T-helper 2 cell treated with Interferon-gamma antibody and Interleukin-4, amounts not matched to agents 5 μg/mL and 100 μg/mL, for 36 hours (primary cell): ENCODE data around the gene JAG2.
A peak's percentile ranks its signal among the peaks of the same experiment; 100 is the strongest.

ENCODE experiments used
- DNase-seq: peaks from one replicate; pipeline ENCODE4 v3.0.0; 2021; ENCODE audit warnings: low spot score
- H3K27ac Mint-ChIP-seq: one replicate; pipeline ENCODE4 v1.8.0; 2021; ENCODE audit warnings: mild to moderate bottlenecking, mixed read lengths
- H3K27me3 Mint-ChIP-seq: one replicate; pipeline ENCODE4 v1.8.0; 2021; ENCODE audit warnings: low read depth, mixed read lengths
- H3K36me3 Mint-ChIP-seq: one replicate; pipeline ENCODE4 v1.8.0; 2021; ENCODE audit warnings: low read depth, mixed read lengths
- H3K4me1 Mint-ChIP-seq: one replicate; pipeline ENCODE4 v1.8.0; 2021; ENCODE audit warnings: low read depth, mixed read lengths
- H3K4me3 Mint-ChIP-seq: one replicate; pipeline ENCODE4 v1.8.0; 2022; ENCODE audit warnings: mild to moderate bottlenecking, moderate library complexity, mixed read lengths
- H3K9me3 Mint-ChIP-seq: one replicate; pipeline ENCODE4 v1.8.0; 2021; ENCODE audit warnings: mixed read lengths

JAG2 gene

GRCh38 chr14:105182296-105183020, 13.9 kb upstream of the JAG2 start:
- Mint-ChIP-seq H3K27ac (peak overlapping the region; percentile 39), H3K36me3 (no peaks in the 10 kb centered on the region), H3K4me3 (peak overlapping the region; percentile 60), H3K27me3 (peaks cover 10% of the 10 kb centered on the region), H3K9me3 (no peaks in the 10 kb centered on the region), H3K4me1 (peaks cover 2% of the 10 kb centered on the region)
- no peak for DNase-seq

DNA sequence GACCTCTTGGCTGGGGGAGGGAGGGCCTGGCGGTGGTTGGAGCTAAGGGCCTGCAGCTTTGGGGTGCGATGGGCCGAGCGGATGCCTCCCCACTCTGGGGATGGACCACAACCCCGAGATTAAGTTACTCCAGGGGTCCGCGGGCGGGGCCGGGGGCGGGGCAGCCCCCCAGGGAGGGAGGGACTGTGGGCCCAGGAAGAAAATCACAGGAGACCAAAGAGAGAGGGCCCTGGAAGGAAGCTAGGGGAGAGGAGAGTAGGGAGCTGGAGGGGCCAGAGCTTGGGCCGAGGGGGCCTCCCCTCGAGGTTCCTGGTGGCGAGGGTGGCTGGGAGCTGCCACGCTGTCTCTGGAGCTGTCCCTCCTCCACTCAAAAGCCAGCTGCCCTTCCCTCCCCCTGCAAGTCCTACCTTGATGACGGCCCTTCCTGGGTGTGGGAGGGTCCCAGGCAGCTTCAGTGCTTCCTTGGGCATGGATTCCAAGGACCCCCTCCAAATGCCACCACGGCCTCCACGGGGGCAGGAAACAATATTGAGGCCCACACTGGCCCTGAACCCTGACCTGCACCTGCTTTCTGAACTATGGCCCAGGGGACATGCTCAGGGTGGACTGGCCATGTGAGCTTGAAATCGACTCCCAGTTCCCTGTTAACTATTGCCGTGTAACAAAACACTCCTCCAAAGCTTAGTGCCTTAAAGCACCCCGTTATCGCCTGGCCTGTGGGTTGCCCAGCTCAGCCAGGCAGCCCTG, 13.1 kb upstream of the JAG2 start:
- Mint-ChIP-seq H3K4me3 (peak overlapping the region; percentile 60), H3K36me3 (no peaks in the 10 kb centered on the region), H3K9me3 (no peaks in the 10 kb centered on the region), H3K27ac (peak overlapping the region; percentile 39), H3K4me1 (peaks cover 2% of the 10 kb centered on the region), H3K27me3 (peaks cover 10% of the 10 kb centered on the region)
- DNase-seq = no peak

GRCh38 chr14:105180592-105181548, 12.3 kb upstream of the JAG2 start, which contains the start of gene NUDT14:
TSS of gene NUDT14 (minus strand) at chr14:105181312. CDS start at chr14:105181209, 103 bp downstream.
- DNase-seq = peak; percentile 64
- H3K4me3 Mint-ChIP-seq = peak within 1 kb of the TSS; percentile 68
- no peaks in the 10 kb centered on the region for H3K36me3 Mint-ChIP-seq
- peaks cover 10% of the 10 kb centered on the region for H3K27me3 Mint-ChIP-seq
- H3K4me1 Mint-ChIP-seq = peaks cover 2% of the 10 kb centered on the region
- no peaks in the 10 kb centered on the region for H3K9me3 Mint-ChIP-seq
- H3K27ac Mint-ChIP-seq = peak within 1 kb of the TSS; percentile 39

- DNase-seq = no peak
- Mint-ChIP-seq H3K27ac (no peak overlapping the region), H3K27me3 (peaks cover 7% of the 10 kb centered on the region), H3K9me3 (no peaks in the 10 kb centered on the region), H3K4me3 (no peak overlapping the region), H3K4me1 (peaks cover 8% of the 10 kb centered on the region), H3K36me3 (no peaks in the 10 kb centered on the region)
Observed at GRCh38 chr14:105179191-105179590, 10.6 kb upstream of the JAG2 start.

GRCh38 chr14:105178868-105179140, 10.2 kb upstream of the JAG2 start:
- Mint-ChIP-seq H3K4me1 (peaks cover 8% of the 10 kb centered on the region), H3K27ac (no peak overlapping the region), H3K27me3 (peaks cover 7% of the 10 kb centered on the region), H3K36me3 (no peaks in the 10 kb centered on the region), H3K4me3 (no peak overlapping the region), H3K9me3 (no peaks in the 10 kb centered on the region)
- DNase-seq = no peak

- H3K4me3 Mint-ChIP-seq = no peak overlapping the region
- H3K9me3 Mint-ChIP-seq = no peaks in the 10 kb centered on the region
- peaks cover 4% of the 10 kb centered on the region for H3K27me3 Mint-ChIP-seq
- H3K4me1 Mint-ChIP-seq = peaks cover 8% of the 10 kb centered on the region
- H3K36me3 Mint-ChIP-seq = no peaks in the 10 kb centered on the region
- DNase-seq = no peak
- no peak overlapping the region for H3K27ac Mint-ChIP-seq
Observed at GRCh38 chr14:105178069-105178867, 9.7 kb upstream of the JAG2 start.

- H3K4me1 Mint-ChIP-seq = peaks cover 8% of the 10 kb centered on the region
- no peak for DNase-seq
- H3K27me3 Mint-ChIP-seq = peaks cover 4% of the 10 kb centered on the region
- no peak overlapping the region for H3K4me3 Mint-ChIP-seq
- H3K9me3 Mint-ChIP-seq = no peaks in the 10 kb centered on the region
- H3K27ac Mint-ChIP-seq = no peak overlapping the region
- no peaks in the 10 kb centered on the region for H3K36me3 Mint-ChIP-seq
Observed at GRCh38 chr14:105177082-105177481, 8.5 kb upstream of the JAG2 start.

DNA sequence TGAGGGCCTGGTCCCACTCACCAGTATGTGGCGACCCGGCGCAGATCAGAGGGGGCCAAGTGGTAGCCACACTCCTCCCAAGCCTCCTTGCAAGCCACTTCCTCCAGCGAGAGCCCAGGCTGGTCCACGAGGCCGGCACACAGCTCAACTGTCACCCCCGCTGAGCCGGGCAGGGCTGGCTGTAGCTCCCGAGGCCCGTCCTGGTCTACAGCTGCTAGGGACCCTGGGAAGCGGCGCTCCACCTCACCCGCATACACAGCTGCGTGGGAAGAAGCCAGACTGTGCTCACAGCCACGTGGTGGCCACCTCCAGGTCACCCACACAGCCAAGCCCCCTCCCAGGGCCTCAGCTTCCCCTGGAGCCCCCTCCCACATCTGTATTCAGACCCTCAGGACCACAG, 7.9 kb upstream of the JAG2 start:
- peaks cover 8% of the 10 kb centered on the region for H3K4me1 Mint-ChIP-seq
- DNase-seq = no peak
- H3K9me3 Mint-ChIP-seq = no peaks in the 10 kb centered on the region
- no peak overlapping the region for H3K27ac Mint-ChIP-seq
- H3K36me3 Mint-ChIP-seq = no peaks in the 10 kb centered on the region
- H3K27me3 Mint-ChIP-seq = peaks cover 7% of the 10 kb centered on the region
- no peak overlapping the region for H3K4me3 Mint-ChIP-seq

DNA sequence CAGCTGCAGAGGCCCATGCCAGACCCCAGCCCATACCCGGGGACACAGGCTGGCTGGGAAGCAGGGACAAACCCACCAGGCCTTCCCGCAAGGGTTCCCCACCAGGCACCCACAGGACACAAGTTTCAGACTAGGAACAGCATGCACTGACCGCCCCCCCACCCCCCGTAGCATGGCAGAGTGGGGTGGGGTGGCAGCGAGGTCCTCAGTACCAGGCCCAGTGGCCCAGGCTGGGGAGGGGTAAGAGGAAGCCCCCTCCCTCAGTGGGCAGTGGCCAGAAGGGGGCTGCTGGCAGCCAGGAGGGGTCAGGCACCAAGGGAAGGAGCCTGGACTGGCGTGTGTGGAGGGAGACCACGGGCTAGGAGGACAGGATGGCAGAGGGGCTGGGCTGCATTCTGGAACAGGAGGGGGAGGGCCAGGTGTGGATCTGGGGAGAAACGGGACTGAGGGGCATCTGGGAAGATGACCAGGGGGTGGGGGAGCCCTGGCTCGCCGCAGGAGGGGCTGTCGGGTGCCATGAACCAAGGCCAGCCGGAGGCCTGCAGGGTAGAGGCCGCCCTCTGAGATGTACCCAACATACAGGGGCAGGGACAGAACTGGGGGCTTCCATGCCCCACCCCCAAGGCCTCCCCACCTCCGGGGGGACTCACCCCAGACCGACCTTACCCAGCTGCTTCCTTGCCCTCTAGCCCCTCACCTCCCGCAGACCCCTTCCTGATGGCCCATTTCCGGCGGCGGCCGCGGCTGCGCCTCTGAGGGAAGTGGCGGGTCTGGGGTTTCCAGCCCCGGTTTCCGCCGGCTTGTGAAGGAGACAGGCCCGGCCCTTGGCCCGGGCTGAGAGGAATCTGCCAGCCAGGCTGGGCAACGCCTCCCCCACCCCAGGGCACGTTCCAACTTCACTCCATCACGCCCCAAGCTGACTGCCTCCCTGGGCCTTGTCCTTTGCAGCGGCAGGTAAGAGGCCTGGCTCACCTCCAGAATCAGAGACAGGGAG, 5.6 kb upstream of the JAG2 start:
- peaks cover 12% of the 10 kb centered on the region for H3K27me3 Mint-ChIP-seq
- no peaks in the 10 kb centered on the region for H3K36me3 Mint-ChIP-seq
- no peak for DNase-seq
- no peak overlapping the region for H3K27ac Mint-ChIP-seq
- no peaks in the 10 kb centered on the region for H3K9me3 Mint-ChIP-seq
- peaks cover 11% of the 10 kb centered on the region for H3K4me1 Mint-ChIP-seq
- H3K4me3 Mint-ChIP-seq = peak overlapping the region; percentile 32

- peaks cover 13% of the 10 kb centered on the region for H3K27me3 Mint-ChIP-seq
- no peak for DNase-seq
- H3K36me3 Mint-ChIP-seq = no peaks in the 10 kb centered on the region
- H3K4me1 Mint-ChIP-seq = peaks cover 11% of the 10 kb centered on the region
- no peak overlapping the region for H3K27ac Mint-ChIP-seq
- H3K4me3 Mint-ChIP-seq = no peak overlapping the region
- no peaks in the 10 kb centered on the region for H3K9me3 Mint-ChIP-seq
Observed at GRCh38 chr14:105173145-105173544, 4.6 kb upstream of the JAG2 start.

DNA sequence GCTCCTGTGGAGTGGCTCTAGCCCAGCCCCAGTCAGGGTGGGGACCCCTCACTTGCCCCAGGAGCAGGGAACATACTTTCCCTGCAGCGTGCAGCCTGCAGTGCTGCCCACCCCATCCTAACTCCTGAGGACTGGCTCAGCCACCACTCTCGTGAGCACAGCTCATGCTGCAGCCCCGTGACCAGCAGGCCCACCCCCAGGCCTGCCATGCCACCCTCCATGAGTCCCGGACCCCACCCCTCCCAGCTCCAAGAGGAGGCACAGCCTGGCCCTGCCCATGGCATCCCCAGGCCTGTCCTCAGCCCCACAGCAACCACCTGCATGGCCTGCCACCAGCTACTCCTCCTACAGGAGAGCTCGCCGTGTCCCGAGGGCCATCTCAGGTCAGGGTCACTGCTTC, 3.9 kb upstream of the JAG2 start:
- no peak for DNase-seq
- Mint-ChIP-seq H3K4me1 (peaks cover 11% of the 10 kb centered on the region), H3K9me3 (no peaks in the 10 kb centered on the region), H3K36me3 (no peaks in the 10 kb centered on the region), H3K4me3 (no peak overlapping the region), H3K27me3 (peaks cover 13% of the 10 kb centered on the region), H3K27ac (no peak overlapping the region)

GRCh38 chr14:105171004-105171673, 2.6 kb upstream of the JAG2 start:
- no peak overlapping the region for H3K4me3 Mint-ChIP-seq
- H3K4me1 Mint-ChIP-seq = peaks cover 11% of the 10 kb centered on the region
- no peak overlapping the region for H3K27ac Mint-ChIP-seq
- H3K9me3 Mint-ChIP-seq = no peaks in the 10 kb centered on the region
- DNase-seq = no peak
- H3K36me3 Mint-ChIP-seq = no peaks in the 10 kb centered on the region
- peaks cover 20% of the 10 kb centered on the region for H3K27me3 Mint-ChIP-seq
